GM06990 (cell line): ENCODE measurements around the gene DET1.

Experiments
- DNase-seq: peaks from one replicate; pipeline ENCODE4 v3.0.0-alpha.2; 2011; ENCODE audit not compliant: insufficient read length; ENCODE audit errors: extremely low read depth
- H3K27me3 ChIP-seq: replicated peaks from 2 replicates; pipeline ENCODE4 v1.6.0; 2011; ENCODE audit warnings: low read length; ENCODE audit not compliant: control insufficient read depth, insufficient read depth
- H3K36me3 ChIP-seq: 2 replicates; pipeline ENCODE4 v1.5.1; 2011; ENCODE audit warnings: low read length; ENCODE audit not compliant: control insufficient read depth, insufficient read depth
- H3K4me3 ChIP-seq: replicated peaks from 2 replicates; pipeline ENCODE4 v1.5.1; 2011; ENCODE audit warnings: low read depth, mild to moderate bottlenecking, control low read depth, low read length
- TF ChIP-seq, protein P1 (sequence below): IDR thresholded peaks from 2 replicates; pipeline ENCODE4 v1.5.1; 2011; ENCODE audit warnings: low read length, control low read depth, mild to moderate bottlenecking, inconsistent platforms; ENCODE audit not compliant: insufficient read depth, poor library complexity, severe bottlenecking

DET1 gene

GRCh38 chr15:88511161-88511560 is 35.3 kb downstream of the DET1 start:
- TF ChIP-seq, protein P1, sequence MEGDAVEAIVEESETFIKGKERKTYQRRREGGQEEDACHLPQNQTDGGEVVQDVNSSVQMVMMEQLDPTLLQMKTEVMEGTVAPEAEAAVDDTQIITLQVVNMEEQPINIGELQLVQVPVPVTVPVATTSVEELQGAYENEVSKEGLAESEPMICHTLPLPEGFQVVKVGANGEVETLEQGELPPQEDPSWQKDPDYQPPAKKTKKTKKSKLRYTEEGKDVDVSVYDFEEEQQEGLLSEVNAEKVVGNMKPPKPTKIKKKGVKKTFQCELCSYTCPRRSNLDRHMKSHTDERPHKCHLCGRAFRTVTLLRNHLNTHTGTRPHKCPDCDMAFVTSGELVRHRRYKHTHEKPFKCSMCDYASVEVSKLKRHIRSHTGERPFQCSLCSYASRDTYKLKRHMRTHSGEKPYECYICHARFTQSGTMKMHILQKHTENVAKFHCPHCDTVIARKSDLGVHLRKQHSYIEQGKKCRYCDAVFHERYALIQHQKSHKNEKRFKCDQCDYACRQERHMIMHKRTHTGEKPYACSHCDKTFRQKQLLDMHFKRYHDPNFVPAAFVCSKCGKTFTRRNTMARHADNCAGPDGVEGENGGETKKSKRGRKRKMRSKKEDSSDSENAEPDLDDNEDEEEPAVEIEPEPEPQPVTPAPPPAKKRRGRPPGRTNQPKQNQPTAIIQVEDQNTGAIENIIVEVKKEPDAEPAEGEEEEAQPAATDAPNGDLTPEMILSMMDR: no peak
- DNase-seq: no peak
- Histone ChIP-seq H3K27me3 (no peaks in the 10 kb centered on the region), H3K36me3 (no peaks in the 10 kb centered on the region), H3K4me3 (no peak overlapping the region)

DNA sequence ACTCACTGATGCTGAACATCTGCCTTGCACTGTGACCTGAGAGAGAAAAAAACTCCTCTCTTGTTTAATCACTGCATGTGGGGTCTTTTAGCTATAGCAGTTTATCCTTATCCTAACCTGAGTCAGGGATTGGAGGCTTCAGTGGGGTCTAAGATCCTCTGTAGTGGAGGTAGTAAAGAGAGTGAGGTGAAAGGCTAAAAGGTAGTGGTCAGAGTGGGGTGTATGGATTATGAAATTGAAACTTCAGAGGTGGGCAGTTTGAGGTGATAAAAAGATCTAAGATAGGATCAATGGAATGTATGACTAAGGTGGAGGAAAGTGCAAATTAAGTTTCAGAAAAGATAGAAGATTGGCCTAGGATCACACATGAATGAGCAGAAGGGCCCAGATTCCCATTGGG is 36.5 kb downstream of the DET1 start:
- DNase-seq: no peak
- no peaks in the 10 kb centered on the region for H3K36me3 ChIP-seq
- no peaks in the 10 kb centered on the region for H3K27me3 ChIP-seq
- H3K4me3 ChIP-seq: no peak overlapping the region
- TF ChIP-seq, protein P1: no peak

GRCh38 chr15:88509321-88509720 is 37.2 kb downstream of the DET1 start:
- Histone ChIP-seq H3K4me3 (no peak overlapping the region), H3K36me3 (no peaks in the 10 kb centered on the region), H3K27me3 (no peaks in the 10 kb centered on the region)
- TF ChIP-seq, protein P1: no peak
- no peak for DNase-seq

DNA sequence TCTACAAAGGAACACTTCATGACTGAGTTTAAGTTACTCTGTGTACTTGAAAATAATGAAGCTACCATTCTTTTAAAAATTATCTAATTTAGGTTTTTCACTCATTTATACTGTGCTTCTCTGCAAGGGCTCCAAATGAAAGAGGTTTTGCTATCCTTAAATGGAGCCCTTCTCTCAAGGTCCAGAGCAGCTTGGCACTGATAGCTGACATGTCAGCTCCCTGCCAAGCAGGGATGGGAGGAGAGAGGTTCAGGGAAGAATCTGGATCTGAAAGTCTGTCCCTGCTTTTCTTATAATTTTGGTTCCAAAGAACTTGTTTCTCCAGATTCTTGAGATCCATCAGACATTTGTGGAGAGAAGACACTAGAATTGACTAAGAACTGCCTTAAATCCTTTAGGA is 39.9 kb downstream of the DET1 start:
- Histone ChIP-seq H3K4me3 (no peak overlapping the region), H3K27me3 (no peaks in the 10 kb centered on the region), H3K36me3 (no peaks in the 10 kb centered on the region)
- DNase-seq: no peak
- TF ChIP-seq, protein P1: no peak

- TF ChIP-seq, protein P1: no peak
- no peaks in the 10 kb centered on the region for H3K27me3 ChIP-seq
- no peak overlapping the region for H3K4me3 ChIP-seq
- no peak for DNase-seq
- no peaks in the 10 kb centered on the region for H3K36me3 ChIP-seq
These were observed 40.8 kb downstream of the DET1 start for GRCh38 chr15:88505721-88506120.

DNA sequence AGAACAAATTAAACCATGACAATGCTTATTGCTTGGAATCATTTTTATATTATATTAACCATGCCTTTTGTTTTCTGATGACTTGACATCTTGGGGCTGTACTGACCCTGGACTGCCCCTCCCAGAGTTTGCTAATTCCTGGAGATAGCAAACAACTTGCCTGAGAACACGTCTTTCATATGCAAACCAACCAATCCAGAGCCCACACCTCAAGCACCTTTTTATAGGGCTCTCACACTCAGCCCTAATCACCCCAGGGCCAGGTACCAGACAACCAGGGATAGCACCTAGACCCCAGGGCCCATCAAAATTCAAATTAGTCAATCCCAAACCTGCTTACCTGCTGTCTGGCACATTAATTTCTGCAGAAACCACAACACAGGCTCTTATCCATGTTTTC is 42.0 kb downstream of the DET1 start:
- no peak for DNase-seq
- TF ChIP-seq, protein P1: no peak
- no peaks in the 10 kb centered on the region for H3K27me3 ChIP-seq
- H3K4me3 ChIP-seq: no peak overlapping the region
- no peaks in the 10 kb centered on the region for H3K36me3 ChIP-seq
